Small intestine (tissue), 7 donors: ENCODE results near the gene TTC33. TPM values are rescaled to one million over a fixed set of nuclear protein-coding genes. Genes with fewer than 3 reads are reported as not detected.
"Not testable (repeated sequence)": the region's sequence is repeated elsewhere in the genome, so short reads cannot be mapped to it uniquely, and the experiment has no call there.

Experiments used
- DNase-seq, 2 donors: peaks; one replicate each; pipeline versions ENCODE4 v3.0.0 to v3.0.0-alpha.2; 2013
- FAIRE-seq: peaks from 2 replicates; lab custom pipeline; 2012; peaks lifted over from hg19 to GRCh38; lab: Jason Lieb, UNC
- H3K27ac ChIP-seq, 3 donors: one replicate each; pipeline ENCODE4 v1.5.1; 2013; ENCODE audit warnings: low read length in 2 of 3, mild to moderate bottlenecking in 2 of 3, control low read depth in 1 of 3, inconsistent platforms in 1 of 3, low read depth in 1 of 3, moderate library complexity in 1 of 3
- H3K27me3 ChIP-seq, 3 donors: one replicate each; pipeline ENCODE4 v1.6.1; 2013; ENCODE audit warnings: low read length in 3 of 3, inconsistent platforms in 1 of 3; ENCODE audit not compliant: control insufficient read depth in 3 of 3, insufficient read depth in 3 of 3
- H3K36me3 ChIP-seq, 3 donors: one replicate each; pipeline ENCODE4 v1.6.1; 2013; ENCODE audit warnings: low read length in 3 of 3, inconsistent platforms in 1 of 3, low read depth in 1 of 3, mild to moderate bottlenecking in 1 of 3, moderate library complexity in 1 of 3; ENCODE audit not compliant: control insufficient read depth in 3 of 3, insufficient read depth in 2 of 3
- H3K4me1 ChIP-seq, 3 donors: one replicate each; pipeline ENCODE4 v1.6.1; 2013; ENCODE audit warnings: low read length in 2 of 3, inconsistent platforms in 1 of 3, low read depth in 1 of 3, mild to moderate bottlenecking in 1 of 3, moderate library complexity in 1 of 3; ENCODE audit not compliant: control insufficient read depth in 3 of 3, insufficient read depth in 2 of 3
- H3K4me3 ChIP-seq, 3 donors: one replicate each; pipeline ENCODE4 v1.5.1; 2013; ENCODE audit warnings: low read length in 3 of 3, control low read depth in 1 of 3, inconsistent platforms in 1 of 3, low read depth in 1 of 3, mild to moderate bottlenecking in 1 of 3, moderate library complexity in 1 of 3
- H3K9me3 ChIP-seq, 2 donors: one replicate each; pipeline ENCODE4 v1.6.1; 2013; ENCODE audit warnings: low read depth in 1 of 2, low read length in 1 of 2; ENCODE audit not compliant: control insufficient read depth in 2 of 2, insufficient read depth in 1 of 2
- WGBS, 3 donors: extraction: QIAGEN DNeasy Blood & Tissue Kit; methylation state at CpG; one replicate each; pipeline ENCODE4 v1.1.7; 2013; 5-methylcytosine and 5-hydroxymethylcytosine counted together
- polyA plus RNA-seq, 4 donors: library from polyadenylated mRNA; stranded (reverse) in 3 of 4; unstranded in 1 of 4; fragments of 200-250 nt in 3 of 4; fragments of 120-200 nt in 1 of 4; gene quantifications; one replicate each; pipeline versions ENCODE4 v1.2.1 to v1.2.3, GENCODE V29; 2013
- donor health status: healthy with polysubstance abuse.
- donor health status: control.
- donor health status: control.
- donor health status: Bipolar disorder and iron deficiency.
- donor health status: healthy.

Gene TTC33
- polyA plus RNA-seq, 4 donors, result 8.0 to 18.1 (median 8.9) TPM

DNA sequence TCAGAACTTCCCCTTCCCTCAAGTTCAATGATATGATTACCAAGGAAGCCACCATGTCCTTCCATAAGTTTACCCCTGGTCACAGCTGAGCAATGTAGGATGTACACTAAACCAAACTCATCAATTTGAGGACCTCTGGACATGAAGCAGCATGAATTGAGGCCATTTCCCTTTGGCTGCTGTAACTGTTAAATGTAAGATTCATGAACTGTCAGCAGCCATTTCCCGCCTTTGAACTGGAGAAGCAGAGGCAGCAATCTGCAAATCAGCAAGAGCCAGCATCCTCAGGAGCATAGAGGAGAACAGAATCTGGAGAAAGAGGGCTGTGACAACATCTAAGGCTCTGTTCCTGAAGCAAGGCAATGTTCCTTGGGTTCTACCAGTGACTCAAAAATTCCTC is 180.3 kb downstream of the TTC33 start:
- FAIRE-seq, result no peak
- Histone ChIP-seq H3K27me3 (no peaks in the 10 kb centered on the region), H3K9me3 (no peaks in the 10 kb centered on the region), H3K27ac (no peak overlapping the region), H3K36me3 (no peaks in the 10 kb centered on the region), H3K4me3 (no peak overlapping the region), H3K4me1 (no peaks in the 10 kb centered on the region)
- WGBS, 3 donors, result 81 to 96% (median 82%) methylated on average over 1 of the region's 1 CpG
- no peak for DNase-seq

DNA sequence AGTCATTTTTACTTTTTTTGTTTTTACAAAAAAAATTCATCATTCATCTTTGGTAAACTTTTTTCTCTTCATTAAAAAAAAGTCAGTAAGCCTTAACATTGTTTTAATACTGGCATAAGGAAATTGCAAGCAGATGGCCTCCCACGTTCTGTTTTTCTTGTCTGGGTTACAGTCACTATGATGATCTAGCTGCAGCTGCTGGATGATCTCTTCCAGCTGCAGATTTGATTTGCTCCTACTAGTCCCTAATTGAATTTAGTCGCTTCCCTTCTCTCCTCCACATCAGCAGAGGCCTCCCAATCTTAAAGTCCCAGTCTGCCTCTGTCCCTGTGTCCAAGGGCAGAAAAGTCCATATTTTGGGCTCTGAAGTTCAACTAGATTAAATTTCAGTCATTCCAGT is 182.8 kb downstream of the TTC33 start:
- no peak for FAIRE-seq
- no peak overlapping the region for H3K27ac ChIP-seq
- H3K9me3 ChIP-seq, result no peaks in the 10 kb centered on the region
- no peaks in the 10 kb centered on the region for H3K36me3 ChIP-seq
- no peak overlapping the region for H3K4me3 ChIP-seq
- H3K27me3 ChIP-seq, result no peaks in the 10 kb centered on the region
- 64 to 87% (median 79%) methylated on average over 2 of the region's 2 CpGs for WGBS, 3 donors
- H3K4me1 ChIP-seq, result no peaks in the 10 kb centered on the region
- DNase-seq, result no peak

DNA sequence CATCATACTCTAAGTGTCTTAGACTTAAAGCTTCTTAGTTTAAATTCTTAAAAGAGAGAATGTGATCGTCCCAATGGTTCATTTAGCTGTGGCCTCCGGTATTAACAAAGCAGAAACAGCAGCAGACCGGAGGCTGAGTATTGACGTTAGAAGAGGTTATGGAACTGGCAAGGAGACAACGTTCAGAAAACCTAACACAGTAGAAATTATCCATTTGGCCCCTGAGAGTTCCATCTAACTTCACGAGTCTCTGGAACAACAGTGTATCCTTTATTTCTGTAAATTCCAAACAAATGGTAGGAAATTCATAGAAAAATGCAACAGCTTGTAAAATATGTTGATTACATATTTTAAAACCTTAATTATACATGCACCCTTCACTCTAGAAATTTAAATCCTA is 183.4 kb downstream of the TTC33 start:
- no peaks in the 10 kb centered on the region for H3K9me3 ChIP-seq
- no peaks in the 10 kb centered on the region for H3K4me1 ChIP-seq
- WGBS, 3 donors, result 73 to 92% (median 89%) methylated on average over 6 of the region's 6 CpGs
- no peaks in the 10 kb centered on the region for H3K36me3 ChIP-seq
- FAIRE-seq (no peak), DNase-seq (no peak)
- H3K27ac ChIP-seq, result no peak overlapping the region
- H3K4me3 ChIP-seq, result no peak overlapping the region
- H3K27me3 ChIP-seq, result no peaks in the 10 kb centered on the region

DNA sequence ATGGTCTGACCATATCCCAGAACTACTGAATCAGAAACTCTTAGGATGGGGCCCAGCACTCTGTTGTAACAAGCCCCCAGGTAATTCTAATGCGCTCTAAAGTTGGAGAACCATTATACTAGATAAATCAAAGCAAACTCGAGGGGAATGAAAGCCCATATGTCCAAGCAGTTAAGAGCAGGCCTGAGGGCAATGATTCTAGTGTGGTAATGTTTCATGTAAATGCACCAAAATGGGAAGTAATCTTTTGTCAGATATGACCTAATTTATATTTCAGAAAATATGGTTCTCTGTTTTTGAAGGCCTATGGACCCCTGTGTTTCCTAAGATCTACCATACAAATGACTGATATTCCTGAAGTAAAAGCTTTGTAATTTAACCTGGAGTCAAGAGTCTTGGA is 184.0 kb downstream of the TTC33 start:
- DNase-seq (no peak), FAIRE-seq (no peak)

DNA sequence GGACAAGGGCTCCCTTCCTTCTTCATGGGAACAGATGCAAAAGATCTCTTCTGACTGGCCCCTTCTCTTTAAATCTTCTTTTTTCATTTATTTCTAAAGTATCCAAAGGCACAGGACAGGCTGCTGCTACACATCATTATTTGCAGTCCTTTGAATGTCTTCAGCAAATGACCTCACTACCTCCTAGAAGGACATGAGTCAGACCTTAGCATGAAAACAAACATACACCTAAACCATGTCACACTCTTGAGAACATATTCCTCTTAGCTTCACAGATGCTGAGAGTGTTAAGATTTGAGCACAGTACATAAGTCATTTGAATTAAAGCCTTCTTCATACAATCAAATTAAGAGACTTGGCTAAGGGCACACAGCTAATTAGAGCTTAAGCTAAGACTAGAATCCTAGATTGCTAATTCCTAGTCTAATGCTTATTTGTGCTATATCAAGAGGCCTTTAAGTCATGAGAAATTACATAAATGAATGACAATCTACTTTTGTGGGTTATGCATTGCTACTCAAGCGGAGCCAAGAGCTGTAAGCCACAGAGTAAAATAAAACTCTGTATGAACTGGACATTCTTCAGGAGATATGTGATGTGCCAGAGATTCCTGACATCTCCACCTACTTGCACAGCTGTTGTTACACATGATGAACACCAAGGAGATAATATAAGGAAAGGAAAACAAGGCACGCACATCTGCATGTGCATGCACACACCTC is 185.2 kb downstream of the TTC33 start:
- no peaks in the 10 kb centered on the region for H3K36me3 ChIP-seq
- FAIRE-seq (no peak), DNase-seq (no peak)
- H3K4me1 ChIP-seq, result no peaks in the 10 kb centered on the region
- no peaks in the 10 kb centered on the region for H3K9me3 ChIP-seq
- no peaks in the 10 kb centered on the region for H3K27me3 ChIP-seq
- H3K4me3 ChIP-seq, result no peak overlapping the region
- H3K27ac ChIP-seq, result peak overlapping the region in 1 of 3 donors; percentile 11
- WGBS, 3 donors, result 84 to 100% (median 95%) methylated on average over 2 of the region's 2 CpGs

More for the DNA sequence above, 184.0 kb downstream of the TTC33 start:
- H3K36me3 ChIP-seq, result no peaks in the 10 kb centered on the region
- no peaks in the 10 kb centered on the region for H3K4me1 ChIP-seq
- H3K27me3 ChIP-seq, result no peaks in the 10 kb centered on the region
- peak overlapping the region in 1 of 3 donors; percentile 58 for H3K27ac ChIP-seq
- H3K9me3 ChIP-seq, result no peaks in the 10 kb centered on the region
- H3K4me3 ChIP-seq, result no peak overlapping the region
- WGBS, 3 donors, result 92 to 94% (median 93%) methylated on average over 2 of the region's 2 CpGs

DNA sequence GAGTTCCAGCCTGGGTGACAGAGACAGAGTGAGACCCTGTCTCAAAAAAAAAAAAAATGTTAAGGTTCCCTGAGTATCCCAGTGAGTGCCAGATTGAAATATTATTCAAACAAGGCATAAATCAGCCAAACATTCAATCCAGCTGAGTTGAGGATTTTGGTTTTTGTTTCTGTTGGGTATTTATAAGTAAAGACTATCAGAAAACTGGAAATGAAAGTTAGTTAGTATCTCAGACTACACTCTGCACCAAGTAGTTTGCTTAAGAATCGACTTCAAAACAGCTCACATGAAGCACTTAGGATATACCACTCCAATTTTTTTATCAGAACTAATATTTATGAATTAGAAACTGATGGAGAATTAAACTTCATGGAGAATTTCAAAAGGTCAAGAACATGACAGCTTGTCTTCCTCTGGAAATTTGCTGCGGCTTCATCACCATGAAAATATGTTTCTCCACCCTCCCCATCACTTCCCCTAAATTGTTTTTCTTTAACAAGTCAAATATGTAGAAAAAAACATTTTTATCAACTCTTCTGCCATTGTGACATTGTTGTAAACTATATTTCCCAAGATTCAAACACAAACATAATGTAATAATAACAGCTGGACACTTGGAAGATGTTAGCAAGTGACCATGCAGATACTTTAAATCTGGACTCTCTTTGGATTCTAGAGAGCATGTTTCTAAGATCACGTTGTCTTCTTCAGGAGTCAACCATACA is 186.1 kb downstream of the TTC33 start:
- no peaks in the 10 kb centered on the region for H3K4me1 ChIP-seq
- H3K27ac ChIP-seq, result no peak overlapping the region
- FAIRE-seq (no peak), DNase-seq (no peak)
- no peaks in the 10 kb centered on the region for H3K27me3 ChIP-seq
- H3K36me3 ChIP-seq, result no peaks in the 10 kb centered on the region
- H3K9me3 ChIP-seq, result no peaks in the 10 kb centered on the region
- no peak overlapping the region for H3K4me3 ChIP-seq
- 41 to 69% (median 62%) methylated on average over 3 of the region's 3 CpGs for WGBS, 3 donors

DNA sequence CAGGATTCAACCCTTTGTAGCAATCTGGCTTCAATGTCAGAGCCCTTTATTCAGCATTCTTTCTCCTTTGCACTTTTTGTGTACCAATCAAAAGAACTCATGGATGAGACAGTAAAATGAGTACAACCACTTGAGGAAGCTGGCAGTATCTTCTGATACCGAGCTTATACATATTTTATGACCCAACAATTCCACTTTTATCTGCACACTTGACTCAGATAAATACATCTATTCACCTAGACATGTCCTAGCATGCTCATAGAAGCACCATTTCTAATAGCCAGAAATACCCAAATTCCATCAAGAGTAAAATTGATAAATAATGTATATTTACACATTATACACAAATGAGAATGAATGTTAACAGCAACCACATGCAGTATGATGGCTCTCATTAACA is 187.2 kb downstream of the TTC33 start:
- Histone ChIP-seq H3K4me3 (no peak overlapping the region), H3K9me3 (no peaks in the 10 kb centered on the region), H3K27ac (no peak overlapping the region), H3K4me1 (no peaks in the 10 kb centered on the region), H3K27me3 (no peaks in the 10 kb centered on the region), H3K36me3 (no peaks in the 10 kb centered on the region)
- FAIRE-seq, result no peak
- DNase-seq, result no peak
- WGBS, 3 donors, result 14 to 45% (median 38%) methylated on average over 1 of the region's 1 CpG

DNA sequence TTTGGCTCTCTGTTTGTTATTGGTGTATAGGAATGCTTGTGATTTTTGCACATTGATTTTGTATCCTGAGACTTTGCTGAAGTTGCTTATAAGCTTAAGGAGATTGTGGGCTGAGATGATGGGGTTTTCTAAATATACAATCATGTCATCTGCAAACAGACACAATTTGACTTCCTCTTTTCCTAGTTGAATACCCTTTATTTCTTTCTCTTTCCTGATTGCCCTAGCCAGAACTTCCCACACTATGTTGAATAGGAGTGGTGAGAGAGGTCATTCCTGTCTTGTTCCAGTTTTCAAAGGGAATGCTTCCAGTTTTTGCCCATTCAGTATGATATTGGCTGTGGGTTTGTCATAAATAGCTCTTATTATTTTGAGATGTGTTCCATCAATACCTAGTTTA is 192.6 kb downstream of the TTC33 start:
- H3K27ac ChIP-seq, H3K36me3 ChIP-seq, H3K27me3 ChIP-seq, H3K4me1 ChIP-seq, H3K9me3 ChIP-seq, FAIRE-seq, H3K4me3 ChIP-seq, DNase-seq: not testable (repeated sequence)
